NCI-H446 treated with DMSO at 0.1 percent for 48 hours (cell line): ENCODE measurements around the gene ELAVL2.

Source experiments
- DNase-seq: peaks from one replicate; lab custom pipeline; 2025; lab: John Stamatoyannopoulos, UW

The ELAVL2 gene

DNA sequence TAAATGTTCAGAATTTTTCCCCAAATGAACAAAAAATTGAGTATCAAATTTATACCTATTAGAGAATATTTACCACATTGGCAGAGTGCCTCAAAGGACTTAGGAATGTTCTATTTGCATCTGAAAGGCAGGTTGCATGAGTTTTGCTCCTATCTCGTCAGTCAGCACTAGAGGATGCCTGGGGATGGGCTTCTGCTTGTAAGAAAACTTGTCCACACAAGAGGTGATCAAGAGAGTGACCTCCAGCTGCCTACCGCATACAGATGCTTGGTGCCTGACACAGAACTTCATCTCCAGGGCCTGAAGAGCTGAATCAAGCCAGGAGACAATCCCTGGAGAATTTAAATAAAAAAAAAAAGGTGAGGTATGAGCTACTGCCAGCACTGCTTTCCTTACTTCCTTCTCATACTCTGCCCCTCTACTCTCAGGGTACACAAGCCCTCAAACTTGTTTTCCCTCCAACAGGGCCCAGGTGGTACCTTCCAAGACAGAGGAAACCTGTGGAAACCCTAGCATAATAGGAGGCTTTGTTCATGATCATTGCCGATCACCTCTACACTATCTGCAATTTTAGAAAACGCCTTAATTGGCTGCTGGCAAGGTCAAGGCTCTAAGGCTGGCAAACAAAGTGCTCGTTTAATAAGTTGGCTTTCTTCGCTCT lies 166.6 kb downstream of the ELAVL2 start:
- no peak for DNase-seq

DNA sequence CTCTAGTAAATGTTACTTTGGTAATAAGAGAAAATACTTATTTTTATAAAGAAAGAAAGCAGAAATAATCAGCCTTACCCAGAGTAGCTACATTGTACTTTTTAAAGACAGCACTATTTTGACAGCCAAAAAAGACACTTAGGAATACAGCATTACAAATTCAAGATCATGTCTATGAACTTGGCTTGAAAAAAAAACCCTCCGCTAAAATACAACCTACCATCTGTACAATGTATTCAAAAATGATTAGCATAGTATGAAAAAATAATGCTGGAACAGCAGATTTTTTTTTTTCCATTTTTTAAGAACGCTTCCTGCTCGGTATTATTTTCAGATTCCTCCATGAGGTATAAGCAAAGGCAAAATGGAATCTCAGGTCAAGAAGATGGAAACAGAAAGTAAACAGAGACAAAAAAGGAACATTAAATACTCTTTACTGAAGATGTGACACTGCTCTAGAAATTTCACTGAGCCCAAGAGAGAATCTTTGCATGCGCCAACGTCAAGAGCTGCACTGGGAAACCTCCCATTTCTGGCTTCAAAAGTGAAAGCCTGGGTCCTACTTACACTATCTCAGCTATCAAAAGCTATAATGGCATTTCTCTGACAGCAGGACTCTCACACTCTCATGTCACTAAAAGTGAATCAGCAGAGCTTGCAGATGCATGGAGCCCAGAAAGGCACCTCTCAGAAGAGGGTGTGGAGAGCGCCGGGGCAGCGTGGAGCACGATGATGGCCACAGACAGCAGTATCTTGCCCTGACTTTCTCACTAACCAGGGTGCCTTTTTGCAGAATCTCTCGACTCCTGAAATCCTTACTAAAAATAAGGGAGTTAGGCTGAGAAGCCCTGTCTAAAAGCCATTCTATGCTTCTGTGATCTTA lies 167.4 kb downstream of the ELAVL2 start:
- DNase-seq: no peak

DNA sequence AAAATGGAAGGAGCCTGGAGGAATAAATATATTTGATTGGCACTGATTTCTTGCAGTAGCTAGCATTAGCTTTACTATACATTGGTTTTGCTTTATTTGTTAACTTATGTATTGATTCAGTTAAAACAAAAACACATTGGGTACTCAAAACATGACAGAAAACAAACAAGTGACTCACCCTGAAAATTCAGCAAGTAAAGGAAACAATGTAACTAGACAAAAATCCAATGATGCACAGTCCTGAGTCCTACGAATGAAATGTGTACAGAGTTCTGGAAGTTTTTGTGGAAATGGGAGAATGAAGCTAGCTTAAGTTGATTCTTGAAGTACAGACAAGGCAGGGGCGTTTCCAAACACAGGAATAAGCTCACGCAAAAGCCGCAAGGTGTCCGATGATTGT lies 175.0 kb downstream of the ELAVL2 start:
- no peak for DNase-seq

GRCh38 chr9:23648651-23649050 lies 177.4 kb downstream of the ELAVL2 start:
- DNase-seq: no peak

- peak; percentile 5 for DNase-seq
These were observed 181.1 kb downstream of the ELAVL2 start for GRCh38 chr9:23644896-23645295.

DNA sequence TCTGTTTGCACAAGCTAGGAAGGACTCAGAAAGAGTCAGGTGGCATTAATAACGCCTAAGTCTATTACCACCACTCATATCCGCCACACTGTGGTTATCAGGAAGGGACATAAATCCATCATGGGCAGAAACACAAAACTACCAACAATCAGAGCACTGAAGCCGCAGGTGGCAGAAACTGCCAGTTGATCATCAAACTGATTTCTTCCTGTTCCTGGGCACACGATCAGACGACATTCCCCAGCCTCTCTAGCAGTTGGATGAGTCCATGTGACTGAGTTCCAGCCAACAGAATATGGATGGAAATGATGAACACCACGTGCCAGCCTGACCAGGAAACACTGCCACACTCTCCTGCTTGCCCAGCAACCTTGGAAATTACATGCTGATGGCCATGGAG lies 181.7 kb downstream of the ELAVL2 start:
- peak; percentile 61 for DNase-seq

DNA sequence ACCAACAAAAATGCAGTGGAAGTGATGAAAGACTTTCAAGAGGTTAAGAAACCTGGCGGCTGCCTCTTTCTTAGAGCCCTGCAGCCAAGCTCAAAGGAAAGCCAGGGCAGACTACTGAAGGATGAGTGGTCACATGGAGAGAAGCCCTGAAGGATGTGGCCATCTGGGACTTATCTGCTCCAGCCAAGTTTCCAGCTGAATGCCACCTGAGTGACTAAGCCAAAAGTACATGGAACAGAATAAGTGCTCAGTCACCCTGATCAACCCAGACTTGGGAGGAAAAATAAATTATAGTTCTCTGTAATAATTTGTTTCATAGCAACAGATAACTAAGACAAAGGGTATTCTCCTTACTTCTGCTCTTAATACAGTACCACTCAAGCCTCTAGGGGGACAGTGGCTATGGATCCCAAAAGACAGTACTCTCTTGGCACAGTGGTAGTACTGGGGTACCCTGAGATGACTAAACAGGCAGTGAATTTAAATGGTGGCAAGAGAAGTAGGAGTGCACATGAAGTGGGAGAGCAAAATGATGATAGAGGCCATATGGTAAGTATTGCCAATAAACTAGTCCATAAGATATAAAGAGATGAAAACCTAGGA lies 182.3 kb downstream of the ELAVL2 start:
- peak; percentile 84 for DNase-seq
